Endothelial cell of umbilical vein (primary cell): Measurements from ENCODE around the gene ATP2A2.

ENCODE experiments used
- EZH2 ChIP-seq: IDR thresholded peaks from 2 replicates; pipeline ENCODE4 v1.6.1; 2012; ENCODE audit warnings: borderline replicate concordance, low read depth, mild to moderate bottlenecking, moderate library complexity, low read length, inconsistent platforms; ENCODE audit not compliant: severe bottlenecking
- GATA2 ChIP-seq: IDR thresholded peaks from 2 replicates; pipeline ENCODE4 v1.7.0; 2011; ENCODE audit warnings: low read depth, mild to moderate bottlenecking, moderate library complexity, mixed read lengths, low read length; ENCODE audit not compliant: insufficient read length, insufficient read depth
- POLR2A ChIP-seq: IDR thresholded peaks from 2 replicates; pipeline ENCODE4 v1.6.1; 2012; ENCODE audit warnings: low read depth, mild to moderate bottlenecking, control low read depth, low read length
- POLR2AphosphoS5 ChIP-seq: IDR thresholded peaks from 2 replicates; pipeline ENCODE4 v1.6.1; 2012; ENCODE audit warnings: low read depth, mild to moderate bottlenecking, control low read depth, low read length, moderate library complexity; ENCODE audit not compliant: insufficient read depth
- TF ChIP-seq, protein P1 (sequence below), 2 donors: IDR thresholded peaks; 1 replicate in 1 of 2; 2 replicates in 1 of 2; pipeline ENCODE4 v1.5.1; 2011; ENCODE audit warnings: low read length in 2 of 2, mild to moderate bottlenecking in 2 of 2, moderate library complexity in 2 of 2, control low read depth in 1 of 2, inconsistent platforms in 1 of 2, low read depth in 1 of 2; ENCODE audit not compliant: insufficient read depth in 1 of 2; ENCODE audit errors: extremely low read depth in 1 of 2
- TF ChIP-seq, protein P2 (sequence below): IDR thresholded peaks from 2 replicates; pipeline ENCODE4 v1.6.1; 2011; ENCODE audit not compliant: insufficient read depth, insufficient read length

- no peak for TF ChIP-seq POLR2A
- TF ChIP-seq, protein P1, sequence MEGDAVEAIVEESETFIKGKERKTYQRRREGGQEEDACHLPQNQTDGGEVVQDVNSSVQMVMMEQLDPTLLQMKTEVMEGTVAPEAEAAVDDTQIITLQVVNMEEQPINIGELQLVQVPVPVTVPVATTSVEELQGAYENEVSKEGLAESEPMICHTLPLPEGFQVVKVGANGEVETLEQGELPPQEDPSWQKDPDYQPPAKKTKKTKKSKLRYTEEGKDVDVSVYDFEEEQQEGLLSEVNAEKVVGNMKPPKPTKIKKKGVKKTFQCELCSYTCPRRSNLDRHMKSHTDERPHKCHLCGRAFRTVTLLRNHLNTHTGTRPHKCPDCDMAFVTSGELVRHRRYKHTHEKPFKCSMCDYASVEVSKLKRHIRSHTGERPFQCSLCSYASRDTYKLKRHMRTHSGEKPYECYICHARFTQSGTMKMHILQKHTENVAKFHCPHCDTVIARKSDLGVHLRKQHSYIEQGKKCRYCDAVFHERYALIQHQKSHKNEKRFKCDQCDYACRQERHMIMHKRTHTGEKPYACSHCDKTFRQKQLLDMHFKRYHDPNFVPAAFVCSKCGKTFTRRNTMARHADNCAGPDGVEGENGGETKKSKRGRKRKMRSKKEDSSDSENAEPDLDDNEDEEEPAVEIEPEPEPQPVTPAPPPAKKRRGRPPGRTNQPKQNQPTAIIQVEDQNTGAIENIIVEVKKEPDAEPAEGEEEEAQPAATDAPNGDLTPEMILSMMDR (IDR thresholded peaks at IDR 0.05; ENCODE audit: extremely low read depth in 1 of 2, insufficient read depth in 1 of 2, low read depth in 1 of 2, low read length in 2 of 2), result no peak
- TF ChIP-seq EZH2, result no peak
- TF ChIP-seq POLR2AphosphoS5, result no peak
- TF ChIP-seq GATA2, result no peak
- TF ChIP-seq, protein P2, sequence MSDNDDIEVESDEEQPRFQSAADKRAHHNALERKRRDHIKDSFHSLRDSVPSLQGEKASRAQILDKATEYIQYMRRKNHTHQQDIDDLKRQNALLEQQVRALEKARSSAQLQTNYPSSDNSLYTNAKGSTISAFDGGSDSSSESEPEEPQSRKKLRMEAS, result no peak
Measured at GRCh38 chr12:110233212-110233903, 47.7 kb upstream of the ATP2A2 start.
